Right lobe of liver (tissue), 6 donors: ENCODE results near the gene COPA. TPM values are rescaled to one million over a fixed set of nuclear protein-coding genes. Genes with fewer than 3 reads are reported as not detected.
A peak's percentile ranks its signal among the peaks of the same experiment; 100 is the strongest.
"Not testable (repeated sequence)": the region's sequence is repeated elsewhere in the genome, so short reads cannot be mapped to it uniquely, and the experiment has no call there.

ENCODE experiments used
- ATAC-seq, 4 donors: fragments of 200-7000 bp; cut with Tn5 transposase; one replicate each; pipeline ENCODE4 v1.9.1; 2020; ENCODE audit warnings: mild to moderate bottlenecking in 4 of 4, moderate library complexity in 4 of 4
- DNase-seq, 3 donors: peaks; one replicate each; pipeline ENCODE4 v3.0.0-alpha.2; 2020
- H3K27ac ChIP-seq, 3 donors: fragments of 200-600 bp; one replicate each; pipeline ENCODE4 v1.8.0; 2022
- H3K27me3 ChIP-seq, 2 donors: fragments of 200-600 bp; one replicate each; pipeline ENCODE4 v1.8.0; 2022
- H3K36me3 ChIP-seq, 4 donors: fragments of 200-600 bp; sonication (generic) in 1 of 4; one replicate each; pipeline versions ENCODE4 v1.5.1 to v1.8.0; 2017 to 2022; ENCODE audit warnings: control low read depth in 1 of 4
- H3K4me1 ChIP-seq, 4 donors: fragments of 200-600 bp; sonication (generic) in 1 of 4; one replicate each; pipeline versions ENCODE4 v1.5.1 to v1.8.0; 2017 to 2022; ENCODE audit warnings: control low read depth in 1 of 4
- H3K4me3 ChIP-seq, 3 donors: fragments of 200-600 bp; one replicate each; pipeline ENCODE4 v1.8.0; 2022
- H3K9me3 ChIP-seq, 4 donors: fragments of 200-600 bp; sonication (generic) in 1 of 4; one replicate each; pipeline versions ENCODE4 v1.5.1 to v1.8.0; 2017 to 2022; ENCODE audit warnings: control low read depth in 1 of 4
- CTCF ChIP-seq, 4 donors: fragments of 200-600 bp in 3 of 4; fragments of 450-650 bp in 1 of 4; IDR thresholded peaks; one replicate each; pipeline versions ENCODE4 v1.5.1 to v1.8.0; 2016 to 2022; ENCODE audit warnings: antibody characterized with exemption in 4 of 4, mild to moderate bottlenecking in 2 of 4
- POLR2A ChIP-seq: fragments of 450-650 bp; IDR thresholded peaks from one replicate; pipeline ENCODE4 v1.6.1; 2017; ENCODE audit warnings: antibody characterized with exemption, mild to moderate bottlenecking
- WGBS: methylation state at CpG from one replicate; pipeline ENCODE4 v1.1.6; 2018; ENCODE audit warnings: low coverage, low lambda C conversion rate; ENCODE audit not compliant: insufficient coverage; ENCODE audit errors: missing lambda C conversion rate; 5-methylcytosine and 5-hydroxymethylcytosine counted together
- intact Hi-C, 2 donors: fragments of 100-400 bp; cut with DNase I; formaldehyde crosslinking; loops; one replicate each; pipeline versions ENCODE4 v1.11.2 to v1.14.1; 2022
- long read RNA-seq: library from polyadenylated mRNA; unstranded; transcript quantifications from one replicate; pipeline ENCODE4 v2.0.0, GENCODE V29; 2019
- total RNA-seq, 6 experiments: library from RNA; depleted of rRNA in 2 of 6; stranded (reverse); fragments of >200 nt in 2 of 6; fragmentation: NEBNext Ultra II Directional in 3 of 6; extraction: Animal tissue kit (Norgen Biotek cat#: 25700) in 3 of 6; gene quantifications; one replicate each; pipeline versions ENCODE4 v1.1.0 to v1.2.4, GENCODE V29; 2016 to 2023
- donor health status: DM: no; HTN: yes; CAD: no.
- donor health status: DM: no; HTN: no; CAD: no.
- donor health status: DM: no; HTN: no; CAD: no.
- donor health status: DM: no; HTN: yes; CAD: no.
- donor health status: DM: no; HTN: yes; CAD: no.

COPA gene
- 100 to 1,000 TPM in 4 of 6 experiments, 10 to 100 TPM in 2; 75.5 to 109 (median 103) TPM for total RNA-seq
- long read RNA-seq, full-length matches to known transcripts: 2 of 12 reads
- long read RNA-seq, partial matches to known transcripts: 8 of 12 reads
- long read RNA-seq, other reads (novel, unspliced or antisense): 2 of 12 reads

- H3K27me3 ChIP-seq: no peaks in the 10 kb centered on the region
- peak within 1 kb of the TSS; percentile 73 to 95 (median 88) for H3K4me3 ChIP-seq
- intact Hi-C loops: no loop called here
- H3K4me1 ChIP-seq: peaks cover 0 to 28% (median 9%) of the 10 kb centered on the region in 4 donors
- ATAC-seq (peak; percentile 96 to 99 (median 98)), DNase-seq (peak; percentile 91 to 94 (median 94))
- WGBS: under 1% methylated on average over 48 of the region's 58 CpGs
- no peaks in the 10 kb centered on the region for H3K9me3 ChIP-seq
- TF ChIP-seq CTCF (IDR thresholded peaks at IDR 0.05) (peak in 1 of 4 donors; percentile 5), POLR2A (peak; percentile 91)
- peak within 1 kb of the TSS; percentile 90 to 94 (median 92) for H3K27ac ChIP-seq
- H3K36me3 ChIP-seq: peaks cover 0 to 21% (median 12%) of the 10 kb centered on the region in 4 donors
Observed at GRCh38 chr1:160342953-160343869, at the start of gene COPA, which contains the start of gene NCSTN. COPA (minus strand) TSS chr1:160343250; CDS start chr1:160343170, 80 bp downstream. NCSTN (plus strand) TSS chr1:160343383; CDS start chr1:160343397, 14 bp downstream.

- intact Hi-C loops: not testable (repeated sequence)
- 65% methylated on average over 4 of the region's 4 CpGs for WGBS
Observed at GRCh38 chr1:160388406-160388805, 45.4 kb upstream of the COPA start.

GRCh38 chr1:160384812-160385211 lies 41.8 kb upstream of the COPA start:
- H3K9me3 ChIP-seq, H3K36me3 ChIP-seq, H3K4me3 ChIP-seq, intact Hi-C loops, ATAC-seq, H3K27ac ChIP-seq, H3K27me3 ChIP-seq, DNase-seq, H3K4me1 ChIP-seq: not testable (repeated sequence)
- WGBS: 94% methylated on average over 2 of the region's 2 CpGs

More at GRCh38 chr1:160388406-160388805, 45.4 kb upstream of the COPA start:
- not testable (repeated sequence) for H3K27ac ChIP-seq, ATAC-seq, DNase-seq, H3K4me1 ChIP-seq, H3K4me3 ChIP-seq, H3K9me3 ChIP-seq, H3K36me3 ChIP-seq, H3K27me3 ChIP-seq

GRCh38 chr1:160377585-160378206 lies 34.6 kb upstream of the COPA start:
- intact Hi-C loops: loop anchor here (10.0 kb wide), 1 partner anchor 273 kb away; no protein-coding TSS in a partner anchor
- Histone ChIP-seq H3K4me3 (no peak overlapping the region), H3K9me3 (no peaks in the 10 kb centered on the region), H3K27me3 (no peaks in the 10 kb centered on the region), H3K27ac (no peak overlapping the region), H3K36me3 (no peaks in the 10 kb centered on the region), H3K4me1 (no peaks in the 10 kb centered on the region)
- DNase-seq (peak in 1 of 3 donors; percentile 4), ATAC-seq (no peak)
- TF ChIP-seq POLR2A (no peak), CTCF (IDR thresholded peaks at IDR 0.05) (no peak)
- 52% methylated on average over 5 of the region's 7 CpGs for WGBS

- WGBS: 10% methylated on average over 5 of the region's 5 CpGs
- Histone ChIP-seq H3K4me1 (no peaks in the 10 kb centered on the region), H3K9me3 (no peaks in the 10 kb centered on the region), H3K4me3 (no peak overlapping the region), H3K36me3 (no peaks in the 10 kb centered on the region), H3K27ac (no peak overlapping the region), H3K27me3 (no peaks in the 10 kb centered on the region)
- TF ChIP-seq POLR2A (no peak), CTCF (IDR thresholded peaks at IDR 0.05) (peak; percentile 86 to 96 (median 90))
- peak in 1 of 3 donors; percentile 42 for DNase-seq
- intact Hi-C loops: loop anchor here (10.0 kb wide), 1 partner anchor 272 kb away; no protein-coding TSS in a partner anchor
- peak; percentile 82 to 90 (median 86) for ATAC-seq
Observed at GRCh38 chr1:160376525-160377131, 33.6 kb upstream of the COPA start.
